GM12864 (cell line): ENCODE results near the gene YLPM1.
A peak's percentile ranks its signal among the peaks of the same experiment; 100 is the strongest.

Source experiments
- DNase-seq: peaks from one replicate; pipeline ENCODE4 v3.0.0-alpha.2; 2011; ENCODE audit warnings: low read depth
- H3K4me3 ChIP-seq: 2 replicates; pipeline ENCODE4 v1.5.1; 2011; ENCODE audit warnings: mild to moderate bottlenecking, low read depth, low read length, control low read depth
- TF ChIP-seq, protein P1 (sequence below): IDR thresholded peaks from 2 replicates; pipeline ENCODE4 v1.5.1; 2011; ENCODE audit warnings: low read depth, mild to moderate bottlenecking, moderate library complexity, low read length, control low read depth, inconsistent platforms; ENCODE audit errors: missing control alignments

Gene YLPM1

DNA sequence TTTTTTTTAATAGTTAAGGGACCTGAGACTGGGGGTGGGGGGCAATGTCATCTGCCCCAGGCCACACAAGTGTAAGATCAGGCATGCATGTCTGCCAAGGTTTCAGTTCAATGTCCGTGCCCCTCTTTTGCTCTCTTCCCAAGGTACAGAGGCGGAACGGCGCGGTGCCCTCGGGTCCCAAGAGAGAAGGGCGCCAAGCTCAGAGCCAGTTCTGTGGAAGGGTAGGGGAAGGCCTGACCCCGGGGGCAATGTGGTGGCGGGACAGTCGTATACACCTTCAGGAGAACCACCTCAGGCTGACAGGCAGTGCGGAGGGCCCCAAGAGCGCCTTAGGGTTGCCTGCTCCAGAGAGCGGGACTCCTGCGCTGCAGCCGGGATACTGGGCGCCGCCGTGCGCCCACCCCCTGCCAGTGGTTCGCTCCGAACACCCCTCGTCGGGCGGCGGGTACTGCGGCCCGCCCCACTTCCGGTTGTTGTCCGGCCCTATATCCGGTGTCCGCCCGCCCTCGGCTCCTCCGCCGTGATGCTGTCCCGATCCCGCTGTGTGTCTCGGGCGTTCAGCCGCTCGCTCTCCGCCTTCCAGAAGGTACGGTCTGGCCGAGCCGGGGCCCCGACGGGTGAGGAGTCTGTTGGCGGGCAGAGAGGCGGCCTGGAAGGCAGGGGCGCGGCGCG is 118.5 kb downstream of the YLPM1 start, which contains the start of gene DLST:
DLST (plus strand) TSS at position 486 of the 672 bp plus-strand sequence; CDS start at position 524, 38 bp downstream.
- DNase-seq, result peak; percentile 62
- TF ChIP-seq, protein P1, sequence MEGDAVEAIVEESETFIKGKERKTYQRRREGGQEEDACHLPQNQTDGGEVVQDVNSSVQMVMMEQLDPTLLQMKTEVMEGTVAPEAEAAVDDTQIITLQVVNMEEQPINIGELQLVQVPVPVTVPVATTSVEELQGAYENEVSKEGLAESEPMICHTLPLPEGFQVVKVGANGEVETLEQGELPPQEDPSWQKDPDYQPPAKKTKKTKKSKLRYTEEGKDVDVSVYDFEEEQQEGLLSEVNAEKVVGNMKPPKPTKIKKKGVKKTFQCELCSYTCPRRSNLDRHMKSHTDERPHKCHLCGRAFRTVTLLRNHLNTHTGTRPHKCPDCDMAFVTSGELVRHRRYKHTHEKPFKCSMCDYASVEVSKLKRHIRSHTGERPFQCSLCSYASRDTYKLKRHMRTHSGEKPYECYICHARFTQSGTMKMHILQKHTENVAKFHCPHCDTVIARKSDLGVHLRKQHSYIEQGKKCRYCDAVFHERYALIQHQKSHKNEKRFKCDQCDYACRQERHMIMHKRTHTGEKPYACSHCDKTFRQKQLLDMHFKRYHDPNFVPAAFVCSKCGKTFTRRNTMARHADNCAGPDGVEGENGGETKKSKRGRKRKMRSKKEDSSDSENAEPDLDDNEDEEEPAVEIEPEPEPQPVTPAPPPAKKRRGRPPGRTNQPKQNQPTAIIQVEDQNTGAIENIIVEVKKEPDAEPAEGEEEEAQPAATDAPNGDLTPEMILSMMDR, result no peak
- H3K4me3 ChIP-seq, result peak within 1 kb of the TSS; percentile 89

DNA sequence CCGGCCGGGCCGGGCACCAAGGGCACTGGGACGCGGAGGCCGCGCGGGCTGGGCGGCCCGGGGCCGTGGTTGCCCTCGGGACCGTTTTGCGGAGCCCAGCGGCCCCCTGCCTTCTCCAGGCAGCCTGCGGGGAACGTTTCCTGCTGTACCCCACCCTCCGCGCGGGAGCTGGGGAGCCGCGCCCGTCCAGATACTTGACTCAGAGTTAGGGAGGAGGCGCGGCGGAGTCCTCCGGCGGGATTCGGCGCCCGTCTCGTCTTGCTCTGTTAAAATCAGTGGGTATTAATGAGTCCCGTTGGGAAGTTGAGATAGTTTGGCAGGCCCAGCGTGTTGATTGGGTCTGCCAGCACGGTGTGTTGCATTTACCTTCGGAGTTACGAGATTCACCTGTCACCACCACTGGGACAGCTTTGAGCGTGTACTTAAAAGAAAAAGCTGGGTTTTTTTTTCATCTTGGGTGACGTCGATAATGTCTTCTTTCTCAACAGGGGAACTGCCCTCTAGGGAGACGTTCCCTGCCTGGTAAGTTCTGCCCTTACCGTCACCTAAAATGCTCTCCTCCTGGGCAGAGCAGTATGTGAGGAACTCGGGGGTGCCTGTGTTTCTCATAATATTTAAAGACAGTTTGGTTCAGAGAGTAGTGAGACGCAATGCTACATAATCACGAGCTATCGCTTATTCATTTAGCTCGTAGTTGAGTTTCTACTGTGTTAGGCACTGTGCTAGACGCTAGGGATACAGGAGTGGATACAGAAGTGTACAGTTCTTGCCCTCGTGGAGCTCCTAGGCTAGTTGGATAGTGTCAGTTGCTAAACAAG is 119.2 kb downstream of the YLPM1 start:
- no peak for DNase-seq
- peak overlapping the region; percentile 89 for H3K4me3 ChIP-seq
- TF ChIP-seq, protein P1, result no peak
